SU-DHL-6 (cell line): Measurements from ENCODE around the gene TJP2.

ENCODE experiments used
- EZH2phosphoT487 ChIP-seq: fragments of 200-600 bp; sonication (generic), shearing (Covaris generic); conservative IDR thresholded peaks from 2 replicates; pipeline ENCODE4 v1.6.1; 2018; ENCODE audit warnings: mild to moderate bottlenecking, antibody characterized with exemption, low read length, moderate library complexity, mixed read lengths
- TF ChIP-seq, protein P1 (sequence below): fragments of 200-600 bp; sonication (generic); IDR thresholded peaks from one replicate; pipeline ENCODE4 v1.5.1; 2017; ENCODE audit warnings: antibody characterized with exemption, mild to moderate bottlenecking, low read length, moderate library complexity; ENCODE audit not compliant: insufficient read depth, poor library complexity, severe bottlenecking

GRCh38 chr9:69272212-69272611, 98.1 kb downstream of the TJP2 start:
- TF ChIP-seq EZH2phosphoT487, result no peak
- TF ChIP-seq, protein P1, sequence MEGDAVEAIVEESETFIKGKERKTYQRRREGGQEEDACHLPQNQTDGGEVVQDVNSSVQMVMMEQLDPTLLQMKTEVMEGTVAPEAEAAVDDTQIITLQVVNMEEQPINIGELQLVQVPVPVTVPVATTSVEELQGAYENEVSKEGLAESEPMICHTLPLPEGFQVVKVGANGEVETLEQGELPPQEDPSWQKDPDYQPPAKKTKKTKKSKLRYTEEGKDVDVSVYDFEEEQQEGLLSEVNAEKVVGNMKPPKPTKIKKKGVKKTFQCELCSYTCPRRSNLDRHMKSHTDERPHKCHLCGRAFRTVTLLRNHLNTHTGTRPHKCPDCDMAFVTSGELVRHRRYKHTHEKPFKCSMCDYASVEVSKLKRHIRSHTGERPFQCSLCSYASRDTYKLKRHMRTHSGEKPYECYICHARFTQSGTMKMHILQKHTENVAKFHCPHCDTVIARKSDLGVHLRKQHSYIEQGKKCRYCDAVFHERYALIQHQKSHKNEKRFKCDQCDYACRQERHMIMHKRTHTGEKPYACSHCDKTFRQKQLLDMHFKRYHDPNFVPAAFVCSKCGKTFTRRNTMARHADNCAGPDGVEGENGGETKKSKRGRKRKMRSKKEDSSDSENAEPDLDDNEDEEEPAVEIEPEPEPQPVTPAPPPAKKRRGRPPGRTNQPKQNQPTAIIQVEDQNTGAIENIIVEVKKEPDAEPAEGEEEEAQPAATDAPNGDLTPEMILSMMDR, result no peak
